DOHH2 (cell line): ENCODE measurements around the gene NALCN.

Experiments used
- H3F3A ChIP-seq: fragments of 200-600 bp; sonication (generic), shearing (Covaris generic); 2 replicates; pipeline ENCODE4 v1.6.0; 2016; ENCODE audit warnings: antibody characterized with exemption, mild to moderate bottlenecking; ENCODE audit not compliant: control insufficient read depth, insufficient read depth
- H3K27ac ChIP-seq: fragments of 200-600 bp; sonication (generic); 2 replicates; pipeline ENCODE4 v1.5.1; 2014; ENCODE audit warnings: low read depth, mild to moderate bottlenecking, low read length, moderate library complexity
- H3K27me3 ChIP-seq: fragments of 200-600 bp; sonication (generic); 2 replicates; pipeline ENCODE4 v1.6.1; 2014; ENCODE audit warnings: mild to moderate bottlenecking, low read length, mixed read lengths; ENCODE audit not compliant: control insufficient read depth
- H3K36me3 ChIP-seq: fragments of 200-600 bp; sonication (generic); 2 replicates; pipeline ENCODE4 v1.6.1; 2014; ENCODE audit warnings: mild to moderate bottlenecking, low read length, moderate library complexity, mixed read lengths; ENCODE audit not compliant: control insufficient read depth
- H3K4me1 ChIP-seq: fragments of 200-600 bp; sonication (generic); 2 replicates; pipeline ENCODE4 v1.6.1; 2014; ENCODE audit warnings: mild to moderate bottlenecking, low read length, mixed read lengths; ENCODE audit not compliant: control insufficient read depth
- H3K4me2 ChIP-seq: fragments of 200-600 bp; sonication (generic); 2 replicates; pipeline ENCODE4 v1.6.0; 2014; ENCODE audit warnings: mild to moderate bottlenecking, low read length, moderate library complexity
- H3K4me3 ChIP-seq: fragments of 200-600 bp; sonication (generic); 2 replicates; pipeline ENCODE4 v1.5.1; 2014; ENCODE audit warnings: mild to moderate bottlenecking, low read length, mixed read lengths
- H3K79me2 ChIP-seq: fragments of 200-600 bp; sonication (generic); 2 replicates; pipeline ENCODE4 v1.6.1; 2014; ENCODE audit warnings: mild to moderate bottlenecking, low read length, mixed read lengths; ENCODE audit not compliant: control insufficient read depth
- H3K9me2 ChIP-seq: fragments of 200-600 bp; sonication (generic); replicated peaks from 2 replicates; pipeline ENCODE4 v1.6.1; 2014; ENCODE audit warnings: mild to moderate bottlenecking, low read length, mixed read lengths; ENCODE audit not compliant: control insufficient read depth
- H3K9me3 ChIP-seq: fragments of 200-600 bp; sonication (generic); 2 replicates; pipeline ENCODE4 v1.6.1; 2014; ENCODE audit warnings: antibody characterized with exemption, low read length, mixed read lengths; ENCODE audit not compliant: control insufficient read depth, insufficient read depth
- H4K20me1 ChIP-seq: fragments of 200-600 bp; sonication (generic); 2 replicates; pipeline ENCODE4 v1.6.0; 2014; ENCODE audit warnings: low read depth, mild to moderate bottlenecking, antibody characterized with exemption, low read length, moderate library complexity; ENCODE audit not compliant: control insufficient read depth, insufficient read depth
- CTCF ChIP-seq: fragments of 200-600 bp; sonication (generic); IDR thresholded peaks from one replicate; pipeline ENCODE4 v1.5.1; 2014; ENCODE audit warnings: antibody characterized with exemption, mild to moderate bottlenecking, low read depth, low read length; ENCODE audit not compliant: poor library complexity, severe bottlenecking
- EZH2phosphoT487 ChIP-seq: fragments of 200-600 bp; sonication (generic); IDR thresholded peaks from 2 replicates; pipeline ENCODE4 v1.6.1; 2017; ENCODE audit warnings: borderline replicate concordance, mild to moderate bottlenecking, antibody characterized with exemption, low read length, moderate library complexity, mixed read lengths

The NALCN gene

GRCh38 chr13:101092985-101093384, 323.3 kb downstream of the NALCN start:
- no peaks in the 10 kb centered on the region for H3K9me2 ChIP-seq
- H3K4me2 ChIP-seq, result no peak overlapping the region
- H3K27me3 ChIP-seq, result no peaks in the 10 kb centered on the region
- no peak overlapping the region for H3K27ac ChIP-seq
- H3K4me3 ChIP-seq, result no peak overlapping the region
- no peaks in the 10 kb centered on the region for H3K4me1 ChIP-seq
- no peaks in the 10 kb centered on the region for H3K9me3 ChIP-seq
- no peak for TF ChIP-seq CTCF
- TF ChIP-seq EZH2phosphoT487, result no peak
- no peaks in the 10 kb centered on the region for H3F3A ChIP-seq
- H3K79me2 ChIP-seq, result no peaks in the 10 kb centered on the region
- H3K36me3 ChIP-seq, result no peaks in the 10 kb centered on the region
- H4K20me1 ChIP-seq, result no peaks in the 10 kb centered on the region

GRCh38 chr13:101090287-101090686, 326.0 kb downstream of the NALCN start:
- Histone ChIP-seq H3F3A (no peaks in the 10 kb centered on the region), H3K27me3 (no peaks in the 10 kb centered on the region), H4K20me1 (no peaks in the 10 kb centered on the region), H3K4me2 (no peak overlapping the region), H3K9me2 (no peaks in the 10 kb centered on the region), H3K4me1 (no peaks in the 10 kb centered on the region), H3K4me3 (no peak overlapping the region), H3K36me3 (no peaks in the 10 kb centered on the region), H3K79me2 (no peaks in the 10 kb centered on the region), H3K9me3 (no peaks in the 10 kb centered on the region), H3K27ac (no peak overlapping the region)
- TF ChIP-seq EZH2phosphoT487 (no peak), CTCF (no peak)

GRCh38 chr13:101085551-101085950, 330.8 kb downstream of the NALCN start:
- Histone ChIP-seq H3K4me2 (no peak overlapping the region), H3K9me3 (no peaks in the 10 kb centered on the region), H3K79me2 (no peaks in the 10 kb centered on the region), H3K36me3 (no peaks in the 10 kb centered on the region), H3K27ac (no peak overlapping the region), H3K4me3 (no peak overlapping the region), H3K9me2 (no peaks in the 10 kb centered on the region), H3F3A (no peaks in the 10 kb centered on the region), H3K27me3 (no peaks in the 10 kb centered on the region), H3K4me1 (no peaks in the 10 kb centered on the region), H4K20me1 (no peaks in the 10 kb centered on the region)
- TF ChIP-seq EZH2phosphoT487 (no peak), CTCF (no peak)

GRCh38 chr13:101082441-101082840, 333.9 kb downstream of the NALCN start:
- Histone ChIP-seq H3K4me2 (no peak overlapping the region), H3K79me2 (no peaks in the 10 kb centered on the region), H3K27me3 (no peaks in the 10 kb centered on the region), H3K4me3 (no peak overlapping the region), H3K36me3 (no peaks in the 10 kb centered on the region), H3K9me2 (no peaks in the 10 kb centered on the region), H3K27ac (no peak overlapping the region), H3K4me1 (no peaks in the 10 kb centered on the region), H3K9me3 (no peaks in the 10 kb centered on the region), H3F3A (no peaks in the 10 kb centered on the region), H4K20me1 (no peaks in the 10 kb centered on the region)
- no peak for TF ChIP-seq CTCF
- TF ChIP-seq EZH2phosphoT487, result no peak
